Hindlimb muscle (tissue), 1 donor: ENCODE data around the gene TAF1L. TPM values are rescaled to one million over a fixed set of nuclear protein-coding genes. Genes with fewer than 3 reads are reported as not detected.

Experiments used
- DNase-seq: peaks from one replicate; pipeline ENCODE4 v3.0.0-alpha.2; 2013
- polyA plus RNA-seq: library from polyadenylated mRNA; unstranded; fragments of 120-200 nt; gene quantifications from one replicate; pipeline ENCODE4 v1.2.1, GENCODE V29; 2013; ENCODE audit not compliant: insufficient read length

The TAF1L gene
- polyA plus RNA-seq, 1 donor = 0.05 TPM

DNA sequence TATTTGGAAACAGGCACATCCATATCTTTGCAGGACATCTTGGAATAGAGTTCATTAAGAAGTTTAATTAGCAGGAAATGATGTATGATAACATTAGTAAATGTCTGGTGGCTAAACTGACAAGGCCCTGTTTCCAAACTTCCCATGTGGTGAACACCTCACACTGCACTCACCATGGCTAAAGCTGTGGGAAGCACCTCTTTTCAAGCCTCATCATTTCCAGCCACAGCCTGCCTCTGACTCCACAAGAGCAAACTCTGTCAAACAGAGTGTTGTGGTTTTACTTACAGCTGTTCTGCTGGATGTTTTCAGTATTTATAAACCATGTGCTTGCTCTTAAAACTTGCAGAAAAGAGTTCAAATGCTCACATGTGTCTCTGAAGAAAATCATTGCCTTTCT lies 47.6 kb downstream of the TAF1L start:
- no peak for DNase-seq

DNA sequence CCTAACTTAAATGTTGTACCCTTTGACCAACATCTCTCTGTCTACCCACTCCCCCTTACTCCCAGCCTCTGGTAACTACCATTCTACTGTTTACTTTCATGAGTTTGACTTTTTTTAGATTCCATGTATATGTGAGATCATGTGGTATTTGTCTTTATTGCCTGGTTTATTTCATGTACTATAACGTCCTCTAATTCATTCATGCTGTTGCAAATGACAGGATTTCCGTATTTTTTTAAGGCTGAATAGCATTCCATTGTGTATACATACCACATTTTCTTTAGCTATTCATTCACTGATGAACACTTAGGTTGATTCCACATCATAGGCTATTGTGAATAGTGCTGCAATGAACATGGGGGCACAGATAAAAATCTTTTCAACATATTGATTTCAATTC lies 50.7 kb downstream of the TAF1L start:
- DNase-seq = no peak

DNA sequence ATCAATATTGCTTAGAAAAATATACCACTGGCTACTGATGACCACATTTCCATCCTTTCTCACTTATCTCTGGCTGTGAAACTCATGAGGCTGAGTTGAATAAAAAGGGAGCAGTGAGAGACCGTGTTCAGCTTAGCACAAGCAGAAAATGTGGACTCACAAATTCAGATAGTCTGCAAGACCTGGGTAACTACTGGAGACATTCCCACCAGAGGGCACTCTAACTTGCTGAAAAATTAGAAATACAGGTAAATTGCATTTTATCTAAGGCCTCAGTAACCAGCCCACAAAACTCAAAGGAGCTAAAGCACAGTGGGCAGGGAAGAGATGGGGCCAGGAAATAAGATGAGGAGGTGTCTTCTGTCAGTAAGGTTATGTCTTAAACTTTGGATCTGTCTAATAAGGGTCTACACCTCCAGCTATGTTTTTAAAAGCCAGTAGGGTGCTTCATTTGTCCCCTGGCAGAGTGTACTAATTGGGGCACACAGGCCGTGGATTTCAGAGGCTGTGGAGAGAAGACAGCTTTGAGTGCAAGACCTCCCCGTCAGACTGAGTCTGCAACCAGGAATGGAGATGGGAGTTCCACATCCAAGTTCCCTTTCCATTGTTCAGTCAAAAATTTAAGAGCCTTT lies 53.8 kb downstream of the TAF1L start:
- peak; percentile 24 for DNase-seq

- no peak for DNase-seq
Measured at GRCh38 chr9:32580631-32581300, 54.7 kb downstream of the TAF1L start.

DNA sequence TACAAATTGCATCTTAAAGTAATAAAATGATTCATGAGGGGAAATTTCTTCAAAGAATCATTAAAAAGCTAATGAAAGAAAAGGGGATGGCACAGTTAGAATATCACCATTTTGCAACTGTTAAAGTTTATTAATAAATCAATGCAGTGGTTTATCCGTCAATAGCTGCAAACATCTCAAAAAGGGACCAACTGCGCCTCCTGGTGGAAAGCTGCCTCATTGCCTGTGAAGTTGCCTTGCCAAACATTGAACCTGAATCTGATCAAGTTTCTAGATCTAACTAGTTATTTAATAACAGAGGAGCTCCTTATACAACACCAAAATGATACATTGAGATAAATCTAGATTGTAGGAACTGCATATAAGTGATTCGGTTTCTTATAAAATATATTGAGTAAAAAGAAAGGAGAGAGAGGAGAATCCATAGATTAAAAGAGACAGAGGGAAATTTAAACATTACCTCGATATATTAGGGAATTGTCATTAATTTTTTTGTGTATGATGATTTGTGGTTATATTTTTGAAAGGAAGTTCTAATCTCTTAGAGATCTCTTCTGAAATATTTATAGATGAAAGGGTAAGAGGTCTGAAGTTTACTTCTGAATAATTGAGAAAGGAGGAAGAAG lies 55.6 kb downstream of the TAF1L start:
- DNase-seq = peak; percentile 49

Other genes starting within 250 kb of the TAF1L start
- gene RIGI, start 109.5 kb downstream of the TAF1L start, polyA plus RNA-seq = 6.9 TPM
- gene SMIM27, start 83.3 kb downstream of the TAF1L start, polyA plus RNA-seq = 10.7 TPM
- gene TOPORS, start 83.1 kb downstream of the TAF1L start, polyA plus RNA-seq = 16.7 TPM
- 62.8 TPM for gene NDUFB6, start 62.5 kb downstream of the TAF1L start, polyA plus RNA-seq
- 1.4 TPM for gene TMEM215, start 147.9 kb upstream of the TAF1L start, polyA plus RNA-seq